HCT116 (cell line): Measurements from ENCODE around the gene FMN2. TPM values are rescaled to one million over a fixed set of nuclear protein-coding genes. Genes with fewer than 3 reads are reported as not detected.

ENCODE experiments used
- ATAC-seq: fragments of 200-7000 bp; cut with Tn5 transposase; 2 replicates; pipeline ENCODE4 v1.9.1; 2020; ENCODE audit warnings: mild to moderate bottlenecking, moderate library complexity
- BruUV-seq: library from RNA; stranded (reverse); fragments of 400-500 nt; replicated peaks from 2 replicates; lab custom pipeline; 2021; lab: Mats Ljungman, UMichigan
- CTCF ChIA-PET: fragments of 300-600 bp; sonication (Branson Sonifier 250); formaldehyde crosslinking; loops from one replicate; lab custom pipeline; 2021; ENCODE audit warnings: antibody characterized with exemption; lab: Charles Lee
- POLR2A ChIA-PET: fragments of 300-600, 350-600 bp; sonication (Branson Sonifier 250); formaldehyde crosslinking; loops from one replicate; lab custom pipeline; 2021; ENCODE audit warnings: antibody characterized with exemption; lab: Charles Lee
- RAD21 ChIA-PET, 2 experiments: fragments of 300-600 bp; sonication (Branson Sonifier 250); formaldehyde crosslinking; loops; one replicate each; lab custom pipeline; 2023; ENCODE audit warnings: low total read pairs in 2 of 2; ENCODE audit not compliant: uncharacterized antibody in 2 of 2, unreplicated experiment in 2 of 2, low non-redundant PET in 1 of 2; lab: Charles Lee
- DNase-seq: peaks from one replicate; pipeline ENCODE4 v3.0.0-alpha.2; 2010; ENCODE audit warnings: low read depth, low spot score
- H2AFZ ChIP-seq: fragments of 200-600 bp; shearing (Covaris generic), sonication (generic); 2 replicates; pipeline ENCODE4 v1.6.1; 2017; ENCODE audit warnings: low read depth, mixed run types, mixed read lengths, antibody characterized with exemption, low read length; ENCODE audit not compliant: poor library complexity, severe bottlenecking
- H3K27ac ChIP-seq: 2 replicates; pipeline ENCODE4 v1.5.1; 2012; ENCODE audit warnings: low read depth, low read length
- H3K27me3 ChIP-seq: fragments of 200-600 bp; sonication (generic); 2 replicates; pipeline ENCODE4 v1.6.1; 2016; ENCODE audit warnings: mixed run types, low read length, mixed read lengths; ENCODE audit not compliant: insufficient read depth
- H3K36me3 ChIP-seq, 2 experiments: fragments of 200-500 bp in 1 of 2; fragments of 200-600 bp in 1 of 2; sonication (Bioruptor generic) in 1 of 2; sonication (generic) in 1 of 2; 2 replicates each; pipeline versions ENCODE4 v1.5.1 to v1.6.1; 2014 to 2016; ENCODE audit warnings: low read length in 2 of 2, inconsistent platforms in 1 of 2, mixed read lengths in 1 of 2, mixed run types in 1 of 2; ENCODE audit not compliant: insufficient read depth in 2 of 2, control insufficient read depth in 1 of 2
- H3K4me1 ChIP-seq, 2 experiments: fragments of 200-600 bp in 1 of 2; sonication (generic) in 1 of 2; 2 replicates each; pipeline versions ENCODE4 v1.5.1 to v1.6.1; 2012 to 2017; ENCODE audit warnings: low read length in 2 of 2, inconsistent platforms in 1 of 2, mild to moderate bottlenecking in 1 of 2, mixed read lengths in 1 of 2, mixed run types in 1 of 2, moderate library complexity in 1 of 2; ENCODE audit not compliant: insufficient read depth in 2 of 2, control insufficient read depth in 1 of 2
- H3K4me2 ChIP-seq: fragments of 200-600 bp; sonication (generic); 2 replicates; pipeline ENCODE4 v1.6.1; 2017; ENCODE audit warnings: mixed run types, low read length, mixed read lengths
- H3K4me3 ChIP-seq, 2 experiments: fragments of 200-600 bp in 1 of 2; sonication (generic) in 1 of 2; replicated peaks in 1 of 2; 2 replicates each; pipeline ENCODE4 v1.5.1; 2011 to 2016; ENCODE audit warnings: low read length in 2 of 2, control low read depth in 1 of 2, low read depth in 1 of 2, mild to moderate bottlenecking in 1 of 2, mixed read lengths in 1 of 2, mixed run types in 1 of 2
- H3K79me2 ChIP-seq: fragments of 200-600 bp; sonication (generic); 2 replicates; pipeline ENCODE4 v1.6.1; 2017; ENCODE audit warnings: mild to moderate bottlenecking, mixed run types, low read length, moderate library complexity, mixed read lengths; ENCODE audit not compliant: insufficient read depth
- H3K9ac ChIP-seq: fragments of 200-600 bp; sonication (generic); 2 replicates; pipeline ENCODE4 v1.6.1; 2016; ENCODE audit warnings: low read length, mixed read lengths
- H3K9me2 ChIP-seq: fragments of 200-600 bp; sonication (generic), shearing (Covaris generic); 2 replicates; pipeline ENCODE4 v1.6.1; 2017; ENCODE audit warnings: mixed run types, mild to moderate bottlenecking, moderate library complexity; ENCODE audit not compliant: insufficient read depth
- H3K9me3 ChIP-seq, 2 experiments: fragments of 200-500 bp in 1 of 2; fragments of 200-600 bp in 1 of 2; sonication (Bioruptor generic) in 1 of 2; sonication (generic) in 1 of 2; 2 replicates each; pipeline ENCODE4 v1.6.1; 2014 to 2017; ENCODE audit warnings: low read length in 2 of 2, mixed read lengths in 2 of 2, inconsistent platforms in 1 of 2, low read depth in 1 of 2, mild to moderate bottlenecking in 1 of 2, mixed run types in 1 of 2, moderate library complexity in 1 of 2; ENCODE audit not compliant: control insufficient read depth in 1 of 2, insufficient read depth in 1 of 2
- H4K20me1 ChIP-seq: fragments of 200-600 bp; sonication (generic), shearing (Covaris generic); 2 replicates; pipeline ENCODE4 v1.6.1; 2017; ENCODE audit warnings: mixed run types, mild to moderate bottlenecking, moderate library complexity; ENCODE audit not compliant: insufficient read depth
- CBX3 ChIP-seq: IDR thresholded peaks from 2 replicates; pipeline ENCODE4 v1.6.1; 2012; ENCODE audit warnings: low read depth
- EGR1 ChIP-seq: IDR thresholded peaks from 2 replicates; pipeline ENCODE4 v1.6.1; 2012; ENCODE audit warnings: low read depth
- ELF1 ChIP-seq: IDR thresholded peaks from 2 replicates; pipeline ENCODE4 v1.6.1; 2012; ENCODE audit warnings: low read depth, borderline replicate concordance
- EZH2 ChIP-seq: fragments of 200-600 bp; sonication (generic); IDR thresholded peaks from 2 replicates; pipeline ENCODE4 v1.6.1; 2017; ENCODE audit warnings: antibody characterized with exemption, mixed run types
- EZH2phosphoT487 ChIP-seq: fragments of 200-600 bp; IDR thresholded peaks from 2 replicates; pipeline ENCODE4 v1.6.1; 2018; ENCODE audit warnings: antibody characterized with exemption, borderline replicate concordance
- JUND ChIP-seq: IDR thresholded peaks from 2 replicates; pipeline ENCODE4 v1.6.1; 2012
- POLR2A ChIP-seq: IDR thresholded peaks from 2 replicates; pipeline ENCODE4 v1.7.0; 2011; ENCODE audit warnings: borderline replicate concordance; ENCODE audit not compliant: insufficient read depth, insufficient read length; ENCODE audit errors: extremely low read depth
- POLR2AphosphoS5 ChIP-seq: IDR thresholded peaks from 2 replicates; pipeline ENCODE4 v1.6.1; 2011; ENCODE audit warnings: mild to moderate bottlenecking, low read depth, low read length, moderate library complexity
- SIN3A ChIP-seq: IDR thresholded peaks from 2 replicates; pipeline ENCODE4 v1.6.1; 2012; ENCODE audit warnings: low read depth
- SP1 ChIP-seq: IDR thresholded peaks from 2 replicates; pipeline ENCODE4 v1.6.1; 2012; ENCODE audit warnings: low read depth
- ZFX ChIP-seq: fragments of 450-650 bp; IDR thresholded peaks from 2 replicates; pipeline ENCODE4 v1.6.1; 2017
- intact Hi-C: fragments of 100-400 bp; cut with micrococcal nuclease; formaldehyde crosslinking; loops from 2 replicates; pipeline ENCODE4 v1.10.0; 2022
- total RNA-seq: library from RNA; stranded (reverse); gene quantifications from one replicate; pipeline ENCODE4 v1.2.1, GENCODE V29; 2021; ENCODE audit not compliant: unreplicated experiment
- TF ChIP-seq, protein P1 (sequence below): IDR thresholded peaks from 2 replicates; pipeline ENCODE4 v1.6.1; 2011; ENCODE audit warnings: mild to moderate bottlenecking, low read length, moderate library complexity; ENCODE audit not compliant: insufficient replicate concordance; ENCODE audit errors: extremely low read depth
- TF ChIP-seq, protein P2 (sequence below): IDR thresholded peaks from 2 replicates; pipeline ENCODE4 v1.6.1; 2012
- TF ChIP-seq, protein P3 (sequence below), 3 experiments: fragments of 200-600 bp in 1 of 3; sonication (generic) in 1 of 3; IDR thresholded peaks in 2 of 3; conservative IDR thresholded peaks in 1 of 3; 2 replicates each; pipeline ENCODE4 v1.5.1; 2012 to 2017; ENCODE audit warnings: low read depth in 2 of 3, low read length in 2 of 3, antibody characterized with exemption in 1 of 3, borderline replicate concordance in 1 of 3, control low read depth in 1 of 3, mild to moderate bottlenecking in 1 of 3, mixed read lengths in 1 of 3, mixed run types in 1 of 3, moderate library complexity in 1 of 3; ENCODE audit not compliant: insufficient read depth in 1 of 3

Gene FMN2
- total RNA-seq, 1 experiment from 2014 or later: not detected

DNA sequence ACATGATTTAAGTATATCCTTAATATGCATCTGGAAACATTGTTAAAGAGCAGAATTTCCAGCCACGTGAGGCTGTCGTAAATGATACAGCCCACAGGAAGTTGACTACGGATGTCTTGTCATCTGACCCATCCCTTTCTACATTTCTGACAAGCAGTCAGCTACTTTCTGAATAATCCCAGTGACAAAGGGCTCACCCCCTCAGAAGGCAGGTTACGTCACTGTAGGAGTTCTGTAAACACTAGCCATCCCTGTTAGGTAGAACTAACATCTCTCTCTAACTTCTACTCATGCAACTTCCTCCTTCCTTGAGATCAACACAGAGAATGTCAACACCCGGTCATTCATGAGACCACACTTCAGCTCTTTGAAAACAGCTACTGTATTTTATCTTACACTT, 261.1 kb downstream of the FMN2 start:
- ChIA-PET RAD21 (no interaction called here), CTCF (no interaction called here)
- H4K20me1 ChIP-seq: no peaks in the 10 kb centered on the region
- no peak for DNase-seq
- H3K4me1 ChIP-seq: no peaks in the 10 kb centered on the region
- peaks cover 5 to 8% of the 10 kb centered on the region in 2 experiments; a peak in 1 of 4 replicates for H3K9me3 ChIP-seq
- H3K79me2 ChIP-seq: no peaks in the 10 kb centered on the region
- H2AFZ ChIP-seq: no peak overlapping the region
- H3K9me2 ChIP-seq: no peaks in the 10 kb centered on the region
- no peak for TF ChIP-seq ZFX
- TF ChIP-seq POLR2A: no peak
- TF ChIP-seq, protein P1, sequence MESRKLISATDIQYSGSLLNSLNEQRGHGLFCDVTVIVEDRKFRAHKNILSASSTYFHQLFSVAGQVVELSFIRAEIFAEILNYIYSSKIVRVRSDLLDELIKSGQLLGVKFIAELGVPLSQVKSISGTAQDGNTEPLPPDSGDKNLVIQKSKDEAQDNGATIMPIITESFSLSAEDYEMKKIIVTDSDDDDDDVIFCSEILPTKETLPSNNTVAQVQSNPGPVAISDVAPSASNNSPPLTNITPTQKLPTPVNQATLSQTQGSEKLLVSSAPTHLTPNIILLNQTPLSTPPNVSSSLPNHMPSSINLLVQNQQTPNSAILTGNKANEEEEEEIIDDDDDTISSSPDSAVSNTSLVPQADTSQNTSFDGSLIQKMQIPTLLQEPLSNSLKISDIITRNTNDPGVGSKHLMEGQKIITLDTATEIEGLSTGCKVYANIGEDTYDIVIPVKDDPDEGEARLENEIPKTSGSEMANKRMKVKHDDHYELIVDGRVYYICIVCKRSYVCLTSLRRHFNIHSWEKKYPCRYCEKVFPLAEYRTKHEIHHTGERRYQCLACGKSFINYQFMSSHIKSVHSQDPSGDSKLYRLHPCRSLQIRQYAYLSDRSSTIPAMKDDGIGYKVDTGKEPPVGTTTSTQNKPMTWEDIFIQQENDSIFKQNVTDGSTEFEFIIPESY: no peak
- TF ChIP-seq, protein P2, sequence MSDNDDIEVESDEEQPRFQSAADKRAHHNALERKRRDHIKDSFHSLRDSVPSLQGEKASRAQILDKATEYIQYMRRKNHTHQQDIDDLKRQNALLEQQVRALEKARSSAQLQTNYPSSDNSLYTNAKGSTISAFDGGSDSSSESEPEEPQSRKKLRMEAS: no peak
- TF ChIP-seq, all 23 proteins: peak for 0
- Histone ChIP-seq H3K36me3 (no peaks in the 10 kb centered on the region), H3K4me3 (no peak overlapping the region), H3K27me3 (no peaks in the 10 kb centered on the region), H3K4me2 (no peak overlapping the region), H3K27ac (no peak overlapping the region), H3K9ac (no peak overlapping the region)
- ATAC-seq: no peak
- intact Hi-C loops: no loop called here
- no TSS peak for BruUV-seq
- POLR2A ChIA-PET: no interaction called here

DNA sequence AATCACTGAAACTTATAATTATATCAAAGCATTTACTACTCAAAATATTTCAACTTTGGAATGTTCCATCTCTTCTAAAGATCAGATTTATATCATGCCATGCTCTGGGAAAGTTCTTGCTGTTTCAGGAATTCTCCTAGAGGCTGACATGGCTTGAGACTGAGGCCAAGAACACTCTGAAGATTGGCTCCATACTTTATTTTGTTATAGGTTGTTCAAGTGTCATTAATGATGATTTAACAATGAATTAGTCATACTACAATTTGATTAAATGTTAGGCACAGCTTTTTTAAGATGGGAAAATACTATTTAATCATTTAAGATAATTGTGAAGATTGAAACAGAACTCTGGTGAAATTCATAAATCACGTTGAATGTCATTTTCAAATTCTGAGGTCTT, 264.9 kb downstream of the FMN2 start:
- peaks cover 5 to 22% of the 10 kb centered on the region in 2 experiments; a peak in 2 of 4 replicates for H3K9me3 ChIP-seq
- no peak overlapping the region for H3K4me2 ChIP-seq
- DNase-seq: no peak
- H3K9ac ChIP-seq: no peak overlapping the region
- ATAC-seq: no peak
- intact Hi-C loops: no loop called here
- RAD21 ChIA-PET: no interaction called here
- H3K4me3 ChIP-seq: no peak overlapping the region
- H3K36me3 ChIP-seq: no peaks in the 10 kb centered on the region
- no peaks in the 10 kb centered on the region for H3K4me1 ChIP-seq
- no peaks in the 10 kb centered on the region for H3K27me3 ChIP-seq
- BruUV-seq: no TSS peak
- POLR2A ChIA-PET: no interaction called here
- H2AFZ ChIP-seq: no peak overlapping the region
- no peaks in the 10 kb centered on the region for H3K9me2 ChIP-seq
- no peaks in the 10 kb centered on the region for H4K20me1 ChIP-seq
- no peak overlapping the region for H3K27ac ChIP-seq
- H3K79me2 ChIP-seq: no peaks in the 10 kb centered on the region
- CTCF ChIA-PET: no interaction called here
- TF ChIP-seq EZH2 (no peak), SIN3A (no peak), SP1 (no peak), EZH2phosphoT487 (no peak), ZFX (no peak), JUND (no peak), ELF1 (no peak), POLR2AphosphoS5 (no peak), CBX3 (no peak), EGR1 (no peak)
- TF ChIP-seq, protein P3, sequence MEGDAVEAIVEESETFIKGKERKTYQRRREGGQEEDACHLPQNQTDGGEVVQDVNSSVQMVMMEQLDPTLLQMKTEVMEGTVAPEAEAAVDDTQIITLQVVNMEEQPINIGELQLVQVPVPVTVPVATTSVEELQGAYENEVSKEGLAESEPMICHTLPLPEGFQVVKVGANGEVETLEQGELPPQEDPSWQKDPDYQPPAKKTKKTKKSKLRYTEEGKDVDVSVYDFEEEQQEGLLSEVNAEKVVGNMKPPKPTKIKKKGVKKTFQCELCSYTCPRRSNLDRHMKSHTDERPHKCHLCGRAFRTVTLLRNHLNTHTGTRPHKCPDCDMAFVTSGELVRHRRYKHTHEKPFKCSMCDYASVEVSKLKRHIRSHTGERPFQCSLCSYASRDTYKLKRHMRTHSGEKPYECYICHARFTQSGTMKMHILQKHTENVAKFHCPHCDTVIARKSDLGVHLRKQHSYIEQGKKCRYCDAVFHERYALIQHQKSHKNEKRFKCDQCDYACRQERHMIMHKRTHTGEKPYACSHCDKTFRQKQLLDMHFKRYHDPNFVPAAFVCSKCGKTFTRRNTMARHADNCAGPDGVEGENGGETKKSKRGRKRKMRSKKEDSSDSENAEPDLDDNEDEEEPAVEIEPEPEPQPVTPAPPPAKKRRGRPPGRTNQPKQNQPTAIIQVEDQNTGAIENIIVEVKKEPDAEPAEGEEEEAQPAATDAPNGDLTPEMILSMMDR (IDR thresholded peaks at IDR 0.05 in 2 of 3, conservative IDR thresholded peaks at IDR 0.05 in 1 of 3; ENCODE audit: borderline replicate concordance in 1 of 3, insufficient read depth in 1 of 3, low read depth in 2 of 3, low read length in 2 of 3): no peak
